ENCODE data around the gene ZNF500. TPM values are rescaled to one million over a fixed set of nuclear protein-coding genes. Genes with fewer than 3 reads are reported as not detected.

ZNF500 gene
- total RNA-seq, 1 experiment from 2014 or later: 20.1 TPM

DNA sequence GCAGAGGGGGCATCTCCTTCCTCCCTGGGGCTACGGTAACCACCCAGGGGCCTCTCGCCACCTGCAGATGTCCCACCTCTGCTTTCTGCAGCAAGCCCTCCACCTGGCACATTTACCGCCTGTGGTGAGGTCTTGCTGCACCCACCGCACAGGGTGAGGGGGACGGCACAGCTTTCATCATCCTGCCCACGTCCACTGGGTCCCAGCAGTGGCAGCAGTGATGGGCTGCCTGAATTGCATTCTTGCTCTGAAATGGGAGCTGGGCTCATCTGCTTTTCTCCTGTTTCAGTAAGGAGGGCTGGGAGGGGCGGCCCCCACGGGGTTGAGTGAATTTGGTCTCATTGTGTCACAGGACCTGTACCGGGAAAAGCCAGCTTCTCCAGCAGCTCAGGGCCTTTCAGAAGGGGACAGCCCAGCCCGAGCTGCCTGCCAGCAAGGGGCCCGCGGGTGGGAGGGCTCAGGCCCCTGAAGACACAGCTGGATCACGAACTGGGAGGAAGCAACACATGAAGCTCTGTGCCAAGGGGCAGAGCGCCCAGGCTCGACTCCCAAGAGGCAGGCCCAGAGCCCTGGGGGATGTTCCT is 19.9 kb downstream of the ZNF500 start:
- H3K9me3 ChIP-seq (ENCODE audit: control insufficient read depth in 1 of 2, insufficient read depth in 1 of 2, low read depth in 1 of 2, low read length in 2 of 2): no peaks in the 10 kb centered on the region
- H3K27me3 ChIP-seq (ENCODE audit: insufficient read depth, low read length): no peaks in the 10 kb centered on the region
- POLR2A ChIA-PET: interaction anchor here (1.3 kb wide), 1 partner anchor 13 kb away, joined by 3 read pairs; the partner anchor contains the start of genes ANKS3 and DNAAF8
- no peak overlapping the region for H3K4me2 ChIP-seq (ENCODE audit: low read length)
- no peaks in the 10 kb centered on the region for H3K4me1 ChIP-seq (ENCODE audit: control insufficient read depth in 1 of 2, insufficient read depth in 2 of 2, low read length in 2 of 2)
- no peak overlapping the region for H3K9ac ChIP-seq (ENCODE audit: low read length)
- intact Hi-C loops (cut with micrococcal nuclease): no loop called here
- no peak for ATAC-seq
- peaks cover 0 to 3% of the 10 kb centered on the region in 2 experiments; a peak in 3 of 4 replicates for H3K36me3 ChIP-seq (ENCODE audit: control insufficient read depth in 1 of 2, insufficient read depth in 2 of 2, low read length in 2 of 2)
- H3K9me2 ChIP-seq (ENCODE audit: insufficient read depth): no peaks in the 10 kb centered on the region
- BruUV-seq (replicated peaks): no TSS peak
- no peak overlapping the region for H2AFZ ChIP-seq (ENCODE audit: low read depth, low read length, poor library complexity, severe bottlenecking)
- RAD21 ChIA-PET (ENCODE audit: low non-redundant PET in 1 of 2, low total read pairs in 2 of 2, uncharacterized antibody in 2 of 2, unreplicated experiment in 2 of 2): no interaction called here
- H4K20me1 ChIP-seq (ENCODE audit: insufficient read depth): no peaks in the 10 kb centered on the region
- CTCF ChIA-PET: no interaction called here
- DNase-seq (ENCODE audit: low read depth, low spot score): no peak
- no peak for TF ChIP-seq JUND (IDR thresholded peaks at IDR 0.05)
- TF ChIP-seq RAD21 (IDR thresholded peaks at IDR 0.05; ENCODE audit: low read depth): no peak
- TF ChIP-seq TCF7L2 (IDR thresholded peaks at IDR 0.05; ENCODE audit: borderline replicate concordance, extremely low read depth, insufficient read depth, insufficient read length): no peak
- H3K4me3 ChIP-seq (replicated peaks in 1 of 2; ENCODE audit: low read depth in 1 of 2, low read length in 2 of 2): no peak overlapping the region
- no peaks in the 10 kb centered on the region for H3K79me2 ChIP-seq (ENCODE audit: insufficient read depth, low read length)
- no peak overlapping the region for H3K27ac ChIP-seq (ENCODE audit: low read depth, low read length)

DNA sequence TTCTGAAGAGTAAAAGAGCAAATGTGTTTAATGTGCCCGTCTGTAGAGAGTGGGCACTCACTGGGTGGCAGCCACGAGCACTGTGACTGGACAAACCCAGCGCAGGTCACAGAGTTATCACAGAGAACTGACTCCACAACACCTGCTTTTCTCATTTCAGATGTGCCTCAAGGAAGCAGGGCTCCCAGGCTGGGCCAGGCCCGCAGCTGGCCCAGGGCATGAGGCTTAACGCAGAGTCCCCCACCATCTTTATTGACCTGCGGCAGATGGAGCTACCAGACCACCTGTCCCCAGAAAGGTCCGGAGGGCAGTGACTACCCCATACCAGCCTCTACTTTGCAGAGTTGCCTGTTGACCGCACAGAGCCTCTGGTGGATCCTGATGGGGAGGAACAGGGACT is 20.7 kb downstream of the ZNF500 start:
- H4K20me1 ChIP-seq (ENCODE audit: insufficient read depth): no peaks in the 10 kb centered on the region
- H3K9me3 ChIP-seq (ENCODE audit: control insufficient read depth in 1 of 2, insufficient read depth in 1 of 2, low read depth in 1 of 2, low read length in 2 of 2): no peaks in the 10 kb centered on the region
- ATAC-seq: no peak
- no TSS peak for BruUV-seq (replicated peaks)
- no peaks in the 10 kb centered on the region for H3K79me2 ChIP-seq (ENCODE audit: insufficient read depth, low read length)
- ChIA-PET CTCF (no interaction called here), RAD21 (ENCODE audit: low non-redundant PET in 1 of 2, low total read pairs in 2 of 2, uncharacterized antibody in 2 of 2, unreplicated experiment in 2 of 2) (no interaction called here), POLR2A (no interaction called here)
- no peak overlapping the region for H3K27ac ChIP-seq (ENCODE audit: low read depth, low read length)
- peaks cover 0 to 3% of the 10 kb centered on the region in 2 experiments; a peak in 2 of 4 replicates for H3K36me3 ChIP-seq (ENCODE audit: control insufficient read depth in 1 of 2, insufficient read depth in 2 of 2, low read length in 2 of 2)
- no peaks in the 10 kb centered on the region for H3K27me3 ChIP-seq (ENCODE audit: insufficient read depth, low read length)
- intact Hi-C loops (cut with micrococcal nuclease): no loop called here
- H3K4me1 ChIP-seq (ENCODE audit: control insufficient read depth in 1 of 2, insufficient read depth in 2 of 2, low read length in 2 of 2): no peaks in the 10 kb centered on the region
- H2AFZ ChIP-seq (ENCODE audit: low read depth, low read length, poor library complexity, severe bottlenecking): no peak overlapping the region
- no peaks in the 10 kb centered on the region for H3K9me2 ChIP-seq (ENCODE audit: insufficient read depth)
- no peak overlapping the region for H3K9ac ChIP-seq (ENCODE audit: low read length)
- no peak overlapping the region for H3K4me3 ChIP-seq (replicated peaks in 1 of 2; ENCODE audit: low read depth in 1 of 2, low read length in 2 of 2)
- no peak overlapping the region for H3K4me2 ChIP-seq (ENCODE audit: low read length)
- DNase-seq (ENCODE audit: low read depth, low spot score): no peak
- TF ChIP-seq, protein P1, sequence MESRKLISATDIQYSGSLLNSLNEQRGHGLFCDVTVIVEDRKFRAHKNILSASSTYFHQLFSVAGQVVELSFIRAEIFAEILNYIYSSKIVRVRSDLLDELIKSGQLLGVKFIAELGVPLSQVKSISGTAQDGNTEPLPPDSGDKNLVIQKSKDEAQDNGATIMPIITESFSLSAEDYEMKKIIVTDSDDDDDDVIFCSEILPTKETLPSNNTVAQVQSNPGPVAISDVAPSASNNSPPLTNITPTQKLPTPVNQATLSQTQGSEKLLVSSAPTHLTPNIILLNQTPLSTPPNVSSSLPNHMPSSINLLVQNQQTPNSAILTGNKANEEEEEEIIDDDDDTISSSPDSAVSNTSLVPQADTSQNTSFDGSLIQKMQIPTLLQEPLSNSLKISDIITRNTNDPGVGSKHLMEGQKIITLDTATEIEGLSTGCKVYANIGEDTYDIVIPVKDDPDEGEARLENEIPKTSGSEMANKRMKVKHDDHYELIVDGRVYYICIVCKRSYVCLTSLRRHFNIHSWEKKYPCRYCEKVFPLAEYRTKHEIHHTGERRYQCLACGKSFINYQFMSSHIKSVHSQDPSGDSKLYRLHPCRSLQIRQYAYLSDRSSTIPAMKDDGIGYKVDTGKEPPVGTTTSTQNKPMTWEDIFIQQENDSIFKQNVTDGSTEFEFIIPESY (IDR thresholded peaks at IDR 0.05; ENCODE audit: extremely low read depth, insufficient replicate concordance, low read length): no peak
- TF ChIP-seq ZNF274 (IDR thresholded peaks at IDR 0.05; ENCODE audit: low read depth, low read length) (no peak), EGR1 (IDR thresholded peaks at IDR 0.05; ENCODE audit: low read depth) (no peak), TCF7L2 (IDR thresholded peaks at IDR 0.05; ENCODE audit: borderline replicate concordance, extremely low read depth, insufficient read depth, insufficient read length) (no peak), YY1 (IDR thresholded peaks at IDR 0.05; ENCODE audit: extremely low read depth, insufficient replicate concordance, low read depth, low read length) (no peak), ELF1 (IDR thresholded peaks at IDR 0.05; ENCODE audit: borderline replicate concordance, low read depth) (no peak), POLR2A (IDR thresholded peaks at IDR 0.05; ENCODE audit: borderline replicate concordance, extremely low read depth, insufficient read depth, insufficient read length) (no peak), POLR2AphosphoS5 (IDR thresholded peaks at IDR 0.05; ENCODE audit: low read depth, low read length) (no peak), JUND (IDR thresholded peaks at IDR 0.05) (no peak), EZH2 (IDR thresholded peaks at IDR 0.05) (no peak), EZH2phosphoT487 (IDR thresholded peaks at IDR 0.05; ENCODE audit: borderline replicate concordance) (no peak), FOSL1 (IDR thresholded peaks at IDR 0.05; ENCODE audit: low read depth) (no peak), RAD21 (IDR thresholded peaks at IDR 0.05; ENCODE audit: low read depth) (no peak), SIN3A (IDR thresholded peaks at IDR 0.05; ENCODE audit: low read depth) (no peak)
- TF ChIP-seq, protein P2, sequence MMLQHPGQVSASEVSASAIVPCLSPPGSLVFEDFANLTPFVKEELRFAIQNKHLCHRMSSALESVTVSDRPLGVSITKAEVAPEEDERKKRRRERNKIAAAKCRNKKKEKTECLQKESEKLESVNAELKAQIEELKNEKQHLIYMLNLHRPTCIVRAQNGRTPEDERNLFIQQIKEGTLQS (IDR thresholded peaks at IDR 0.05): no peak
- TF ChIP-seq, protein P3, sequence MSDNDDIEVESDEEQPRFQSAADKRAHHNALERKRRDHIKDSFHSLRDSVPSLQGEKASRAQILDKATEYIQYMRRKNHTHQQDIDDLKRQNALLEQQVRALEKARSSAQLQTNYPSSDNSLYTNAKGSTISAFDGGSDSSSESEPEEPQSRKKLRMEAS (IDR thresholded peaks at IDR 0.05): no peak
